ENCODE measurements around the gene KCNH3. TPM values are rescaled to one million over a fixed set of nuclear protein-coding genes. Genes with fewer than 3 reads are reported as not detected.

The KCNH3 gene
- total and polyA plus RNA-seq, 10 of the 15 experiments (the other 5 are each of a cell fraction or from before 2014, with no cell fraction given): 0.03 to 0.45 (median 0.08) TPM; not detected in 5

GRCh38 chr12:49587174-49587908 is 48.5 kb downstream of the KCNH3 start:
- H3K4me1 ChIP-seq (ENCODE audit: control insufficient read depth, insufficient read depth, low read length): no peaks in the 10 kb centered on the region
- in situ Hi-C loops (cut with MboI) (no loop called here), intact Hi-C loops (cut with micrococcal nuclease; ENCODE audit: unreplicated experiment) (no loop called here)
- no peaks in the 10 kb centered on the region for H3K27me3 ChIP-seq (replicated peaks in 1 of 2; ENCODE audit: control insufficient read depth in 2 of 2, insufficient read depth in 2 of 2, low read length in 1 of 2)
- no peak for TF ChIP-seq ZSCAN29 (IDR thresholded peaks at IDR 0.05)
- no peak for TF ChIP-seq ETV6 (conservative IDR thresholded peaks at IDR 0.05 in 1 of 2, IDR thresholded peaks at IDR 0.05 in 1 of 2; ENCODE audit: borderline replicate concordance in 1 of 2, low read depth in 1 of 2)
- no peak for TF ChIP-seq MTA3 (IDR thresholded peaks at IDR 0.05; ENCODE audit: borderline replicate concordance, low read length)
- no peak for TF ChIP-seq TCF7 (IDR thresholded peaks at IDR 0.05; ENCODE audit: borderline replicate concordance)
- no peak for TF ChIP-seq ASH2L (IDR thresholded peaks at IDR 0.05; ENCODE audit: borderline replicate concordance, low read depth)
- no peak for TF ChIP-seq EP300 (IDR thresholded peaks at IDR 0.05; ENCODE audit: borderline replicate concordance in 1 of 2, control insufficient read depth in 1 of 2, low read depth in 2 of 2, low read length in 2 of 2)
- TF ChIP-seq NRF1 (conservative IDR thresholded peaks at IDR 0.05; ENCODE audit: low read depth, low read length): no peak
- TF ChIP-seq SREBF1 (IDR thresholded peaks at IDR 0.05; ENCODE audit: low read length): no peak
- TF ChIP-seq NFXL1 (IDR thresholded peaks at IDR 0.05; ENCODE audit: borderline replicate concordance): no peak
- TF ChIP-seq ZNF207 (IDR thresholded peaks at IDR 0.05; ENCODE audit: borderline replicate concordance): no peak
- TF ChIP-seq SUPT20H (IDR thresholded peaks at IDR 0.05; ENCODE audit: borderline replicate concordance, control insufficient read depth, low read depth, low read length): no peak
- TF ChIP-seq HDGF (IDR thresholded peaks at IDR 0.05): no peak
- SMC1A ChIA-PET (ENCODE audit: uncharacterized antibody, unreplicated experiment): interaction anchor here (0.9 kb wide), 1 partner anchor 25 kb away, joined by 3 read pairs; no protein-coding TSS in a partner anchor
- BruUV-seq (replicated peaks): no TSS peak
- H3K27ac ChIP-seq (ENCODE audit: control insufficient read depth, insufficient read depth): no peak overlapping the region
- peaks cover 2% of the 10 kb centered on the region; the same call in 1 of the 3 replicates for H3K9me3 ChIP-seq (replicated peaks; ENCODE audit: control insufficient read depth, insufficient read depth, low read length)
- H3K79me2 ChIP-seq (ENCODE audit: control insufficient read depth, insufficient read depth, low read length): no peaks in the 10 kb centered on the region
- H4K20me1 ChIP-seq (ENCODE audit: control insufficient read depth, insufficient read depth): no peaks in the 10 kb centered on the region
- no peak for ATAC-seq
- no peak for DNase-seq (ENCODE audit: low read depth, low spot score)
- CTCF ChIA-PET: no interaction called here
- H3K9ac ChIP-seq (ENCODE audit: control insufficient read depth, insufficient read depth, low read length): no peak overlapping the region
- H3K4me3 ChIP-seq: no peak overlapping the region
- H3K4me2 ChIP-seq (ENCODE audit: control insufficient read depth, insufficient read depth): no peak overlapping the region
- FAIRE-seq: no peak
- POLR2A ChIA-PET: no interaction called here
- WGBS (ENCODE audit: insufficient coverage, insufficient replicate concordance, low lambda C conversion rate, missing lambda C conversion rate): 98% methylated on average over 11 of the region's 11 CpGs
- H3K36me3 ChIP-seq (ENCODE audit: control insufficient read depth in 2 of 2, insufficient read depth in 2 of 2, low read length in 1 of 2): peaks cover 3 to 4% of the 10 kb centered on the region in 2 experiments; a peak in 3 of 4 replicates
- RAD21 ChIA-PET (ENCODE audit: unreplicated experiment): no interaction called here
- no peak overlapping the region for H2AFZ ChIP-seq (ENCODE audit: control insufficient read depth, low read depth, low read length)
